GM19463 (cell line): ENCODE results near the gene NR2C2AP.

ENCODE experiments used
- ATAC-seq: cut with Tn5 transposase; IDR thresholded peaks from one replicate; pipeline ENCODE4 v1.9.1; 2021; ENCODE audit warnings: mild to moderate bottlenecking, moderate library complexity; ENCODE audit not compliant: unreplicated experiment

NR2C2AP gene

DNA sequence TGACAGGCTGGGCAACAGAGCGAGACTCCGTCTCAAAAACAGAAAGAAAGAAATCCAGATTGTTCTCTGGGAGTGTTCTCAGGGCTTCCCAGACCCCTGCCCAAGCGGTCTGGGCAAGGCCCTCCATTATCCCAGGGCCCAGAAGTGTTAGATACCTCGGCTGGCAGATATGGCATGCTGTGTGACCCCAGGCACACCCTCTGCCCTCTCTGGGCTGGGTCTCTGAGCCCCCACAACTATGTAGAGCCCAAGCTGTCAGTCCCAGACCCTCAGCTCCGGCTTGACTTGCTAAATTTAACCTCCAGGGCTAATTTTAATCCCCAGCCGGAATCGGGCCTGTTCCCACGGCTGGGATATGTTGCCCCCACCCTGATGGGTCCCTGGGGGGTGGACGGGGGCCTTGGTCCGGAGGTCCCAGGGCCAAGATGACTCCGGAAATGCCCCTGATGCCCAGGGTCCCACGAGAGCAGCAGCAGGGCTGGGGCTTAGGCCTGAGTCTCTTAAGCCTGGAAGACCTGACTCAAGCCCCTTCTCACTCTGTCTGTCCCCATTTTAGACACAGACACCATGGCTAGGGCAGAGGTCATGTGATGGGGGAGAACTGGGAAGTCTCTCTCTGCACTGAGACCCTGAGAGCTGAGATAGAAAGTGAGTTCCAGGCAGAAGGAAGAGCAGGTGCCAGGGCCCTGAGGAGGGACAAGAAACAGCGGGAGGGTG lies 50.4 kb downstream of the NR2C2AP start:
- ATAC-seq, result no peak

DNA sequence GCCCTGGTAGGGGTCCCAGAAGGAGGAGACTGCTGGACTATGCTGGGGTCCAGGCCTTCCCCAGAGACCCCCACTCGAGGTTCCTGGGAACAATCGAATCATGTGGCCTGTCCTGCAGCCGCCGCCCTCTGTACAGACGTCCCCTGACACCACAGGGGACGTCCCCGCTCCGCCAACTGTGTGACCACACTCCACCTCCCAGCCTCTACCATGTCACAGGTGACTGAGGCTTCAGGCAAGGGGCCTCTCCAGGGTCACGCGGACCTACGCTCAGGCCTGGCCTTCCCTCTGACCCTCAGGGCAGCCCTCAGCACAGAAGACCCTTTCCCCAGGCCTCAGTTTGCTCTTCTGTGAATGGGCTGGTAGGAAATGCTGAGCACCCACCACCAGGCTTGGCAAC lies 51.8 kb downstream of the NR2C2AP start:
- ATAC-seq, result peak; percentile 42
